Measurements from ENCODE around the gene UQCRC1.

- TF ChIP-seq KDM1A (IDR thresholded peaks at IDR 0.05; ENCODE audit: borderline replicate concordance, low read length) = no peak
- TF ChIP-seq SRF (IDR thresholded peaks at IDR 0.05; ENCODE audit: low read depth, low read length) = no peak
- peak in 1 of 2 experiments; percentile 28; a peak in 1 of 3 replicates for TF ChIP-seq POLR2A (IDR thresholded peaks at IDR 0.05; ENCODE audit: control extremely low read depth in 1 of 2, low read depth in 2 of 2, low read length in 2 of 2)
- no peak for TF ChIP-seq JUN (IDR thresholded peaks at IDR 0.05; ENCODE audit: low read depth, low read length)
- TF ChIP-seq POLR2AphosphoS5 (IDR thresholded peaks at IDR 0.05; ENCODE audit: low read depth, low read length) = no peak
- peak in 2 of 3 experiments; percentile 39 to 52; a peak in 3 of 4 replicates for TF ChIP-seq CTCF (IDR thresholded peaks at IDR 0.05; ENCODE audit: control extremely low read depth in 1 of 3, insufficient read depth in 1 of 3, low read depth in 1 of 3, low read length in 3 of 3)
- peak in 1 of 2 experiments; percentile 18; a peak in 1 of 4 replicates for TF ChIP-seq RAD21 (IDR thresholded peaks at IDR 0.05 in 1 of 2, conservative IDR thresholded peaks at IDR 0.05 in 1 of 2; ENCODE audit: low read depth in 2 of 2, low read length in 2 of 2)
- TF ChIP-seq SP2 (IDR thresholded peaks at IDR 0.05; ENCODE audit: low read length) = no peak
- TF ChIP-seq EP300 (IDR thresholded peaks at IDR 0.05; ENCODE audit: borderline replicate concordance in 1 of 2, low read depth in 2 of 2, low read length in 2 of 2) = no peak
- no peak for TF ChIP-seq EZH2 (IDR thresholded peaks at IDR 0.05; ENCODE audit: low read depth, low read length, severe bottlenecking)
- TF ChIP-seq HDAC2 (IDR thresholded peaks at IDR 0.05; ENCODE audit: borderline replicate concordance in 1 of 2, low read depth in 2 of 2, low read length in 2 of 2) = no peak
- no peak for TF ChIP-seq CHD7 (IDR thresholded peaks at IDR 0.05; ENCODE audit: insufficient replicate concordance, low read length)
- TF ChIP-seq EGR1 (IDR thresholded peaks at IDR 0.05; ENCODE audit: borderline replicate concordance, low read depth, low read length) = no peak
- TF ChIP-seq TEAD4 (IDR thresholded peaks at IDR 0.05; ENCODE audit: low read depth, low read length) = no peak
Observed at GRCh38 chr3:48561045-48561736, 48.3 kb downstream of the UQCRC1 start.

All from H1 (cell line).